Measurements from ENCODE around the gene SNX17.

Gene SNX17

GRCh38 chr2:27377618-27378095 lies 7.2 kb downstream of the SNX17 start:
- no peak overlapping the region for H2BK120ac ChIP-seq (ENCODE audit: low read depth, low read length)
- no peak overlapping the region for H4K8ac ChIP-seq (ENCODE audit: low read depth, low read length)
- no peak overlapping the region for H3K18ac ChIP-seq (ENCODE audit: low read length)
- H3K23ac ChIP-seq (ENCODE audit: low read length), result no peak overlapping the region
- no peaks in the 10 kb centered on the region for H3K4me1 ChIP-seq (ENCODE audit: control insufficient read depth, low read depth, low read length)
- peaks cover 24% of the 10 kb centered on the region for H3K36me3 ChIP-seq (ENCODE audit: control insufficient read depth, insufficient read depth, low read length)
- peaks cover 8% of the 10 kb centered on the region for H3K79me2 ChIP-seq (ENCODE audit: control insufficient read depth, insufficient read depth, low read length)
- H3K4ac ChIP-seq (ENCODE audit: low read depth, low read length), result no peak overlapping the region
- H3K4me3 ChIP-seq (ENCODE audit: low read length), result no peak overlapping the region
- no peak overlapping the region for H3K4me2 ChIP-seq (ENCODE audit: low read length)
- no peak overlapping the region for H3K9ac ChIP-seq (ENCODE audit: low read length)
- no peak overlapping the region for H3K56ac ChIP-seq (ENCODE audit: low read length)
- no peak overlapping the region for H4K5ac ChIP-seq (ENCODE audit: low read length)
- no CpG with 5 or more reads among the region's 18 CpGs for WGBS (ENCODE audit: extremely low coverage, insufficient coverage, low lambda C conversion rate)
- H3K27ac ChIP-seq (ENCODE audit: low read depth, low read length), result no peak overlapping the region
- H2BK5ac ChIP-seq (ENCODE audit: low read length), result no peak overlapping the region
- no peak for DNase-seq
- H3K27me3 ChIP-seq (ENCODE audit: insufficient read depth, low read length, poor library complexity), result no peaks in the 10 kb centered on the region
- H2BK15ac ChIP-seq (replicated peaks; ENCODE audit: low read depth), result no peak overlapping the region
- H2AK5ac ChIP-seq (ENCODE audit: low read length), result no peak overlapping the region
- H3K79me1 ChIP-seq (ENCODE audit: low read length), result peaks cover 9% of the 10 kb centered on the region

- Histone ChIP-seq H3K18ac (ENCODE audit: low read length) (no peak overlapping the region), H3K4ac (ENCODE audit: low read depth, low read length) (no peak overlapping the region), H3K27ac (ENCODE audit: low read depth, low read length) (no peak overlapping the region), H3K4me3 (ENCODE audit: low read length) (no peak overlapping the region), H3K23ac (ENCODE audit: low read length) (no peak overlapping the region), H4K5ac (ENCODE audit: low read length) (no peak overlapping the region), H3K79me2 (ENCODE audit: control insufficient read depth, insufficient read depth, low read length) (peaks cover 8% of the 10 kb centered on the region), H3K36me3 (ENCODE audit: control insufficient read depth, insufficient read depth, low read length) (peaks cover 25% of the 10 kb centered on the region), H2BK120ac (ENCODE audit: low read depth, low read length) (no peak overlapping the region), H2BK15ac (replicated peaks; ENCODE audit: low read depth) (no peak overlapping the region), H3K79me1 (ENCODE audit: low read length) (peaks cover 9% of the 10 kb centered on the region), H3K4me2 (ENCODE audit: low read length) (no peak overlapping the region), H3K4me1 (ENCODE audit: control insufficient read depth, low read depth, low read length) (no peaks in the 10 kb centered on the region), H3K27me3 (ENCODE audit: insufficient read depth, low read length, poor library complexity) (no peaks in the 10 kb centered on the region), H2BK5ac (ENCODE audit: low read length) (no peak overlapping the region), H3K9ac (ENCODE audit: low read length) (no peak overlapping the region), H3K56ac (ENCODE audit: low read length) (no peak overlapping the region), H2AK5ac (ENCODE audit: low read length) (no peak overlapping the region), H4K8ac (ENCODE audit: low read depth, low read length) (no peak overlapping the region)
- no peak for DNase-seq
- no CpG with 5 or more reads among the region's 29 CpGs for WGBS (ENCODE audit: extremely low coverage, insufficient coverage, low lambda C conversion rate)
Observed at GRCh38 chr2:27378096-27378808, 7.8 kb downstream of the SNX17 start.

- H3K4me2 ChIP-seq (ENCODE audit: low read length), result peak overlapping the region; percentile 75
- H3K18ac ChIP-seq (ENCODE audit: low read length), result no peak overlapping the region
- H3K79me2 ChIP-seq (ENCODE audit: control insufficient read depth, insufficient read depth, low read length), result peaks cover 8% of the 10 kb centered on the region
- H4K8ac ChIP-seq (ENCODE audit: low read depth, low read length), result no peak overlapping the region
- H3K56ac ChIP-seq (ENCODE audit: low read length), result peak overlapping the region; percentile 42
- no peaks in the 10 kb centered on the region for H3K4me1 ChIP-seq (ENCODE audit: control insufficient read depth, low read depth, low read length)
- DNase-seq, result no peak
- peaks cover 7% of the 10 kb centered on the region for H3K79me1 ChIP-seq (ENCODE audit: low read length)
- no peak overlapping the region for H3K23ac ChIP-seq (ENCODE audit: low read length)
- no peak overlapping the region for H3K4ac ChIP-seq (ENCODE audit: low read depth, low read length)
- H3K27me3 ChIP-seq (ENCODE audit: insufficient read depth, low read length, poor library complexity), result no peaks in the 10 kb centered on the region
- no peak overlapping the region for H3K4me3 ChIP-seq (ENCODE audit: low read length)
- H2BK5ac ChIP-seq (ENCODE audit: low read length), result no peak overlapping the region
- no peak overlapping the region for H2AK5ac ChIP-seq (ENCODE audit: low read length)
- H2BK120ac ChIP-seq (ENCODE audit: low read depth, low read length), result no peak overlapping the region
- no CpG with 5 or more reads among the region's 9 CpGs for WGBS (ENCODE audit: extremely low coverage, insufficient coverage, low lambda C conversion rate)
- no peak overlapping the region for H2BK15ac ChIP-seq (replicated peaks; ENCODE audit: low read depth)
- H3K9ac ChIP-seq (ENCODE audit: low read length), result peak overlapping the region; percentile 65
- H4K5ac ChIP-seq (ENCODE audit: low read length), result no peak overlapping the region
- no peak overlapping the region for H3K27ac ChIP-seq (ENCODE audit: low read depth, low read length)
- H3K36me3 ChIP-seq (ENCODE audit: control insufficient read depth, insufficient read depth, low read length), result peaks cover 27% of the 10 kb centered on the region
Observed at GRCh38 chr2:27378809-27379290, 8.4 kb downstream of the SNX17 start.

GRCh38 chr2:27379383-27379835 lies 9.0 kb downstream of the SNX17 start:
- H3K4me2 ChIP-seq (ENCODE audit: low read length), result peak overlapping the region; percentile 75
- no peak overlapping the region for H2BK5ac ChIP-seq (ENCODE audit: low read length)
- H2BK120ac ChIP-seq (ENCODE audit: low read depth, low read length), result no peak overlapping the region
- no peak overlapping the region for H3K18ac ChIP-seq (ENCODE audit: low read length)
- no peak overlapping the region for H4K8ac ChIP-seq (ENCODE audit: low read depth, low read length)
- peaks cover 8% of the 10 kb centered on the region for H3K79me2 ChIP-seq (ENCODE audit: control insufficient read depth, insufficient read depth, low read length)
- H3K4me1 ChIP-seq (ENCODE audit: control insufficient read depth, low read depth, low read length), result no peaks in the 10 kb centered on the region
- H3K4me3 ChIP-seq (ENCODE audit: low read length), result peak overlapping the region; percentile 19
- no peak overlapping the region for H2AK5ac ChIP-seq (ENCODE audit: low read length)
- H3K56ac ChIP-seq (ENCODE audit: low read length), result peak overlapping the region; percentile 67
- no peak for DNase-seq
- H4K5ac ChIP-seq (ENCODE audit: low read length), result peak overlapping the region; percentile 21
- H3K23ac ChIP-seq (ENCODE audit: low read length), result no peak overlapping the region
- H3K27me3 ChIP-seq (ENCODE audit: insufficient read depth, low read length, poor library complexity), result no peaks in the 10 kb centered on the region
- peaks cover 31% of the 10 kb centered on the region for H3K36me3 ChIP-seq (ENCODE audit: control insufficient read depth, insufficient read depth, low read length)
- H3K79me1 ChIP-seq (ENCODE audit: low read length), result peaks cover 8% of the 10 kb centered on the region
- H3K4ac ChIP-seq (ENCODE audit: low read depth, low read length), result no peak overlapping the region
- peak overlapping the region; percentile 65 for H3K9ac ChIP-seq (ENCODE audit: low read length)
- H2BK15ac ChIP-seq (replicated peaks; ENCODE audit: low read depth), result no peak overlapping the region
- WGBS (ENCODE audit: extremely low coverage, insufficient coverage, low lambda C conversion rate), result no CpG with 5 or more reads among the region's 2 CpGs
- H3K27ac ChIP-seq (ENCODE audit: low read depth, low read length), result no peak overlapping the region

GRCh38 chr2:27379836-27380625 lies 9.6 kb downstream of the SNX17 start:
- peak overlapping the region; percentile 19 for H3K4me3 ChIP-seq (ENCODE audit: low read length)
- H3K18ac ChIP-seq (ENCODE audit: low read length), result peak overlapping the region; percentile 78
- peak overlapping the region; percentile 75 for H3K4ac ChIP-seq (ENCODE audit: low read depth, low read length)
- peak overlapping the region; percentile 75 for H3K4me2 ChIP-seq (ENCODE audit: low read length)
- H3K79me1 ChIP-seq (ENCODE audit: low read length), result peaks cover 10% of the 10 kb centered on the region
- DNase-seq, result peak; percentile 69
- H3K9ac ChIP-seq (ENCODE audit: low read length), result peak overlapping the region; percentile 65
- H4K8ac ChIP-seq (ENCODE audit: low read depth, low read length), result no peak overlapping the region
- H2BK15ac ChIP-seq (replicated peaks; ENCODE audit: low read depth), result no peak overlapping the region
- no peak overlapping the region for H3K23ac ChIP-seq (ENCODE audit: low read length)
- peaks cover 8% of the 10 kb centered on the region for H3K79me2 ChIP-seq (ENCODE audit: control insufficient read depth, insufficient read depth, low read length)
- H4K5ac ChIP-seq (ENCODE audit: low read length), result peak overlapping the region; percentile 21
- H2AK5ac ChIP-seq (ENCODE audit: low read length), result no peak overlapping the region
- H2BK120ac ChIP-seq (ENCODE audit: low read depth, low read length), result no peak overlapping the region
- WGBS (ENCODE audit: extremely low coverage, insufficient coverage, low lambda C conversion rate), result no CpG with 5 or more reads among the region's 35 CpGs
- H3K27ac ChIP-seq (ENCODE audit: low read depth, low read length), result peak overlapping the region; percentile 68
- H3K56ac ChIP-seq (ENCODE audit: low read length), result peak overlapping the region; percentile 67
- H3K36me3 ChIP-seq (ENCODE audit: control insufficient read depth, insufficient read depth, low read length), result peaks cover 34% of the 10 kb centered on the region
- no peak overlapping the region for H2BK5ac ChIP-seq (ENCODE audit: low read length)
- no peaks in the 10 kb centered on the region for H3K4me1 ChIP-seq (ENCODE audit: control insufficient read depth, low read depth, low read length)
- no peaks in the 10 kb centered on the region for H3K27me3 ChIP-seq (ENCODE audit: insufficient read depth, low read length, poor library complexity)
